ENCODE results near the gene ORM1.
"Not testable (repeated sequence)": the region's sequence is repeated elsewhere in the genome, so short reads cannot be mapped to it uniquely, and the experiment has no call there.

ORM1 gene

GRCh38 chr9:114308361-114308950 is 14.4 kb upstream of the ORM1 start:
- DNase-seq: no peak

GRCh38 chr9:114309096-114309495 is 13.8 kb upstream of the ORM1 start:
- DNase-seq: no peak

- no peak for DNase-seq
Observed at GRCh38 chr9:114310471-114311450, 12.1 kb upstream of the ORM1 start.

- DNase-seq: no peak
Observed at GRCh38 chr9:114311571-114312512, 11.1 kb upstream of the ORM1 start.

GRCh38 chr9:114312513-114312875 is 10.4 kb upstream of the ORM1 start:
- DNase-seq: no peak

GRCh38 chr9:114313186-114313585 is 9.7 kb upstream of the ORM1 start:
- DNase-seq: no peak

- no peak for DNase-seq
Observed at GRCh38 chr9:114314256-114314867, 8.5 kb upstream of the ORM1 start.

- no peak for DNase-seq
Observed at GRCh38 chr9:114314881-114315722, 7.8 kb upstream of the ORM1 start.

GRCh38 chr9:114315723-114316363 is 7.1 kb upstream of the ORM1 start:
- no peak for DNase-seq

- DNase-seq: no peak
Observed at GRCh38 chr9:114316605-114317230, 6.2 kb upstream of the ORM1 start.

- DNase-seq: no peak
Observed at GRCh38 chr9:114317665-114318357, 5.1 kb upstream of the ORM1 start.

- DNase-seq: no peak
Observed at GRCh38 chr9:114318416-114318815, 4.5 kb upstream of the ORM1 start.

GRCh38 chr9:114319147-114319546 is 3.8 kb upstream of the ORM1 start:
- DNase-seq: no peak

GRCh38 chr9:114320710-114321109 is 2.2 kb upstream of the ORM1 start:
- not testable (repeated sequence) for DNase-seq

GRCh38 chr9:114321759-114322158 is 1.1 kb upstream of the ORM1 start:
- DNase-seq: no peak

- not testable (repeated sequence) for DNase-seq
Observed at GRCh38 chr9:114322160-114322818, 609 bp upstream of the ORM1 start.

GRCh38 chr9:114323849-114324248 is 951 bp downstream of the ORM1 start:
- DNase-seq: not testable (repeated sequence)

- no peak for DNase-seq
Observed at GRCh38 chr9:114324492-114324891, 1.6 kb downstream of the ORM1 start.

- DNase-seq: not testable (repeated sequence)
Observed at GRCh38 chr9:114324965-114325364, 2.1 kb downstream of the ORM1 start.
